NAMALWA (cell line): ENCODE measurements around the gene SF1.

ENCODE experiments used
- DNase-seq: peaks from one replicate; pipeline ENCODE4 v3.0.0-alpha.2; 2015; ENCODE audit warnings: low spot score

The SF1 gene

DNA sequence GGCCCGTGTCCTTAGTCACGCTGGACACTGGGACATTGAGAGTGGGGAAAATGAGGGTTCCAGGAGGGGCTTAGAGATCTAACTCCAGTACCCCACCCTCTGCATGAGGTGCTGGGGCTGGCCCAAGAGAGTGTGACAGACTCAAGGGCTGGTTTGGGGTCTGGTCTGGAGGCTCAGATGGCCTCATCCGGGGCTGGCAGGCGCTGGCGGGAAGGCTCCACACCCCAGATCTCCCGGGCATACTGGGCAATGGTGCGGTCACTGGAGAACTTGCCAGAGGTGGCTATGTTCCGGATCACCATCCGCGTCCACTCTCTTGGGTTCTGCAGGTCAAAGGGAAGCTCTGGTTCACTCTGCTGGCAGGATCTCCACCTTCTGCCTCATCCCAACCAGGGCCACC, 31.9 kb downstream of the SF1 start:
- no peak for DNase-seq

DNA sequence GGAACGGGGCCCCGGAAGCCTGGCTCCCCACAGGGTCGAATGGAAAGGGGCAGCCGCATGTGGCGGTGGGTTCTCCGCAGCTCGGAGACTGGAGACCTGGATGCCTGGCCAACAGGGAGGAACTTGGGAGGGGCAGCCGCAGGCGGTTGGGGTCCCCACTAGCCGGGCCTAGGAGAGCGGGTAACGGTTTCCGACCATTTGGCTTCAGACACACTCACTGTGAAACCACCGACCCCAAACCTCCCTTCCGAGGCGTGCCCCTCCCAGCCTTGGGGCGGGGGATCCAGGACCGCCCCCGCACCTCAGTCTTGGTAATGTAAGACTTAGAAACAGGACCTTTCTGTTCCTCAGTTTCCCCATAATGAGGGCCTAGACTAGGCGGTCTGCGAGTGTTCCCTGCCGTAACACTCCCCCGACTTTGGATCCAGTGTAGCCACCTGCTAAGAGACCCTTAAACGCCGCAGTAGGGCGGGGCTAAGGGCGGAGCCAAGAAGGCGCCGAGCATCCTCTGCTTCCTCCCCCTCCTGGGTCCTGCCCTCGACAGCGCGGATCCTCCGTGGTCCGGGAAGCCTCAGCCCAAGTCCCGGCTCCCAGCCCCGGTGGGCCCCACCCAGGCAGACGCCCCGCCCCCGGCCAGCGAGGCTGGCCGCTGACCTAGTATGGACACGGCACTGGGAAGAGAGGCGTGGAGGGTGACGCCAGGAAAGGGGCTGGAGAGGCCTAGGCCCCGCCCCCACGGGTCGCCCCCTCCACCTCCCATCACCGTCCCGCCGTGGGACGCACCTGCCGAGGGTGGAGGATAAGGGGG, 32.6 kb downstream of the SF1 start:
- DNase-seq = peak; percentile 90

DNA sequence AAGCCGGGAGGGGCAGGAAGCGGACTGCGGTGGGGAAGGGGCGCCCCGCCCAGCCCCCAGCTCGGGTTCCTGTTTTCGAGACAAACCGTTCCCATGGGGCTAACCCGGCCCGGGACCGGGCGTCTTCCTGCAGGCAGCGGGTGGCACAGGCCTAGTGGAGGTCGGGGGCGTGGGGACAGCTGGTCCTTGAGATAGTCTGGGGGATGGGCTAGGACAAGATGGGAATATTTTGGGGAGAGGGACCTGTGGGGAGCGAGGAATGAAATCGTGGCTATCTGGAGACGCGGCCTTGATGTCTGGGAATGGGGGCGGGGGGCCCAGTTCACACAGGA, 33.2 kb downstream of the SF1 start:
- DNase-seq = peak; percentile 89

DNA sequence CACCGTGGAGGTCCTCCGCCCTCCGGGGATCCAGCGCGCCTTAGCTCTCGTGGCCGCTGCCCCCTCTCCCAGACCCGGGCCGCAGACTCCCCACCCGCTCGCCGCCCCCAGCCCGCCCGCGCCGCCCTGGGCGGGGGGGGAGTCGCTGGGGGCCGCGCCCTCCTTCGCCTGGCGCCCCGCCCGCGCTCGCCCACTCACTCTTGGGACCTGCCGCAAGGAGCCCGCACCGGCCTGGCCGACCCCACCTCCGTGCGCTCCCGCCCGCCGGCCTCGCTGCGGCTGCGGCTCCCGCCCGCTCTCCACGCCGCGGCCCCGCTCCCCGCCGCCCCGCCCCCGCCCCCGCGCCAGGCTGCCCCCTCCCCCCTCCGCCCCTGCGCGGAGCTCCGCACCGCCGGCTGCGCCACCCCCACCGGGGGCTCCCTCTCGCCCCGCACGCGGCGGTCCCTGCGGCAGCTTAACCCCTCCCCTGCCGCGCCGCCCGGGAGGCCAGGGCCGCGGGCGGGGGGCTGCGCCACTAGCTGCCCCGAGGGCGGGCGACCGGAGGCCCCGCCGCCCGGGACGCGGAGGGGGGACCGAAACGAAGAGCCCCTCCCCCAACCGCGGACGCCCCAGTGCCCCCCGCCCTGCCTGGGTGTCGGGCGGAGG, 33.7 kb downstream of the SF1 start:
- peak; percentile 64 for DNase-seq

DNA sequence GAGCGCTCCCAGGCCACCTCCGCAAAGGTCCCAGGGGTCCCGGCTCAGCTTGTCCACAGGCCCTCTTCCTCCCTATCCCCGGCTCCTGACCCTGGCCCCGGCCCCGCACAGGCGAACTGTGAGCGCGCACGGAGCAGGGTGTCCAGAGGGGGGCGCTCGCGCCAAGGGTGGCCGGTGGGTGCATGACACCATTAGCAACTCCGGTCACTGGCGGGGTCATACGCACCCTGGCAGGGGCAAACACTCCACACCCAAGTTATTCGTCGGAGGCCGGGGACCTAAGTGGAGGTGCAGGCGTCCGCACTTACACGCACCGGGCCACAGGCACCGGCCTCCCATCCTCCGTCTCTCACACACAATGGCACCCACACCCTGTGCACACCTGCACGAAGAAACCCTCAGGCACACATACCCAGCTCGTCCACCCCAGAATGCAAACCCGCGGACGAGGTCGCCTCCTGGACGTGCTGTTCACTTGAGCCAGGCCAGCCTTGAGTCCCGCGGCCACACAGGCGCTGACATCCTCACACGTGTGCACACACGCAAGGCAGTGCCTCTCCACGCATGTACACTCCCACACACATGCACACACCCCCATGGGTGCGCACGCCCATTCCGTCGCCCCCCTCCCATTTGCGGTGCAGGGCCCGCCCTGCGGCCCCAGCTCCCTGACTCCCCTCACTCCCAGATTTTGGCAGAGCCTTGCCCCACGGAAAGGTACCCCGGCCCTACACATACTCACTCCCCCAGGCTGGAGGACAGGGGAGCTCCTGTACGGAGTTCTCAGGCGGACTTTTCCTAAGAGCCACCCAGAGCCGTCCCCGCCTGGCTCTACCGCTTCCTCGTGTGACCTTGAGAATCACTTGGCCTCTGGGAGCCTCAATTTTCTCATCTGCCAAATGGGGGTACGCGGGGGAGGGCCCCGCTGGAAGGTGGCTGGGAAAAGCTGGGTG, 34.5 kb downstream of the SF1 start, which contains the start of gene RASGRP2:
Gene RASGRP2, minus strand, starts transcription at position 552 of the 953 bp plus-strand sequence. CDS start 1,276 bp downstream, outside the sequence.
- peak; percentile 91 for DNase-seq

DNA sequence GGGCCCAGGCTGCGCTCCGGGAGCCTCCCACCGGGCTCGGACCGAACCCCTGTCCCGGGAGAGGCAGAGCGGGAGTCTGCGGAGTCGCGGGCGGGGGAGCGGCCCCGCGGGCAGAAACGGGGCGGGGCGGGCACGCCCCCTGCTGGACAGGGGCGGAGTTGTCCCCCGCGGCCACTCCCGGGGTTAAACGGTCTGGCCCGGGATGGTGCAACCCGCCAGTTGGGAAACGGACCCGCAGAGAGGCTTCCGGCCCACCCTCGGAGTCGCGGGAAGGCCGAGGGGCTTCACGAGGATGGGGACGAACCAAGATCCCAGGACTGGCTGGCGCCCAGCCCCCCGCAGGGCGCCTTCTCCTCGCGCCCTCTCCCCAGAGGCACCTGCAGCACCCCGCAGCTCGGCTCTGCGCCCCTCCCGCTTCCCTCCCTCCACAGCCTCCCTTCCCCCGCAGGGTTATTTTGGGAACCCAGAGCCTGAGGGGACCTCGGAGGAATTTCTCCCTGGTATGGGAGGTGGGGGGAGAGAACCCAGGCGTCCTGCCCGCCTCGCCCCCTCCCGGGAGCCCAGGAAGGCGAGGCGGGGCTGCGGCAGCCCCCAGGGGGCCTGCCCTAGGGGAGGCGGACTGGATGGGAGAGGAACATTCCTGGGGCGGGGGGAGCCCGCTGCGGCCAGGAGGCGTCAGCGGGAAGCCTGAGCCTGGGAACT, 35.3 kb downstream of the SF1 start:
- peak; percentile 68 for DNase-seq

DNA sequence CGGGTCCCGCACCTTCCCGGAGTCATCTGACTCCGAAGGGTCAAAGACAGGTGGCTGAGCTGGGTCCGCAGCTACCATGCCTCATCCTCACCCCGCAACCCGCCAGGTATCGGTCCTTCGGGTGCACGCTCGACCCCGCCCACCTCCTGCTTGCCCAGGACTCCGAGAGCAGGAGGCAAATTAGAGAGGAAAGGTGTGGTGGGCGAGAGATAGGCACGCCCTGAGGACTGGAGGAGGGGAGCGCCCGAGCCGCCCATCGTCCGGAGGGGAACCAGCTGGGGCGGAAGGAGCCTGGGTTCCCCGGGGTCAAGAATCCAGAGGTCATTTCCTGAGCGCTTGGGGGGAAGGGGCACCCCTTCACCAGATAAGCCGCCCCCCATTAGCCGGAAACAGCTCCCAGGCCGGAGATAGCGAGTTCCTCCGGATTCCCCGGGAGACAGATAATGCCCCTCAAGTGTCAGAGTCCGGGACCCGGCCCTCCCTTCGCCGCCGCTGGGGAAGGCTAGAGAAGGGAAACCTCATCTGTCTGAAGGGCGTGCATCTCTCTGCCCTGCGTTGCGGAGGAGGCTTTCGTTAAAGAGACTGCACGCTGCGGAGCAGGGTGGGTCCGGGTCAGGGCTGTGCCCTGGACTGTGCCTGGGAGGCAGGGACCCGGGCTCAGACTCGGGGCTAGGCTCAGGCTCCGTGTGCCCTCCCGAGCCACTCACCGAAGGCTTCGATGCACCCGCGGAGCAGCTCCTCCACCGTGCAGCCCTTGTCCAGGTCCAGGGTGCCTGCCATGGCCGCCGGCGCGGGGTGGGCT, 36.1 kb downstream of the SF1 start:
- DNase-seq = no peak

DNA sequence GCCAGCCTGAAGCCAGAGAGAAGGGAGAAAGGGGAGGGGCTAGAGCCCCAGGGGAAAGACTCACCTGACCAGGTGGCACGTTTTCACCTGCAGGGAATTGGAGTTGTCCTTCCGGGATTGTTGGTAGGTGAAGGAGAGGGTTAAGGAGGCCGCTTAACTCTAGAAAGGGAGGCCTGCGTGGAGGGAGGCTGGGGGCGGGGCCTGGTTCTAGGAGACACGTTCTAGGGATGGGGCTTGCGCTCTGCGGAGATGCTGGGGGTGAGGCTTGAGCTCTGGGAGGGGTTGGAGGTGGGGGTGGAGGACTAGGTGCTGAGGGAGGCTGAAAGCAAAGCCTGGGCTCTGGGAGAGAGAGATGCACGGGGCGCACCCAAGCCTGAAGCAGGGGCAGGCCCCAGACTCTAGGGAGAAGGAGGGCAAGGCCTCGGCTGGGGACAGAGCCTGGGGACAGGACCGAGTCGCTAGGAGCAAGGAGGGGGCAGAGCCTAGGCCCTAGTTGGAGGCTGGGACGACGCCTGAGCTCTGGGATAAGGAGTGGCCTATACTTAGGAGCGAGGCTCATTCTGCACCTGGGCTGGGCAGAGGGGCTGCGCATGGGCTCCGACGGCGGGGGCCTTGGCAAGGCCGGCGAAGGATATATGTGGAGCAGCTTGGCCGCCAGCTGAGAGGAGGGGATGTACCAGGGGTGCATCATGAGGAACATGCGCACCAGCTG, 36.8 kb downstream of the SF1 start:
- no peak for DNase-seq

DNA sequence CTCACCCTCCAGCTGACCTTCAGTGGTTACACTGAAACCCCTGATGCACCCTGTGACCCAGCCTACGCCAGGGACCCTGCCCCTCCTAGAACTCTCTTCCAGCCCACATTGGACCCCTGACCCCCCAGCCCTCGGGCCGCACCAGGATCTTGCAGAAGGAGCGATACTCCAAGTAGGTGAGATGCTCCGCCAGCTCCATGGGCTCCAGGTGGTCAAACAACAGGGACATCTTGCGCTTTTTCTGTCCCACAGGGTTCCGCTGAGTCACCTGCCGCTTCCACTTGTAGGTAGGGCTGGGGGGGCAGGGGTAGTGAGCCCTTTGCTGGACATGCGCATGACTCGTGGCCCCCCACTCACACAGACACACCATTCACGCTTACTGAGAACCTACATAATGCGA, 38.5 kb downstream of the SF1 start:
- DNase-seq = no peak

DNA sequence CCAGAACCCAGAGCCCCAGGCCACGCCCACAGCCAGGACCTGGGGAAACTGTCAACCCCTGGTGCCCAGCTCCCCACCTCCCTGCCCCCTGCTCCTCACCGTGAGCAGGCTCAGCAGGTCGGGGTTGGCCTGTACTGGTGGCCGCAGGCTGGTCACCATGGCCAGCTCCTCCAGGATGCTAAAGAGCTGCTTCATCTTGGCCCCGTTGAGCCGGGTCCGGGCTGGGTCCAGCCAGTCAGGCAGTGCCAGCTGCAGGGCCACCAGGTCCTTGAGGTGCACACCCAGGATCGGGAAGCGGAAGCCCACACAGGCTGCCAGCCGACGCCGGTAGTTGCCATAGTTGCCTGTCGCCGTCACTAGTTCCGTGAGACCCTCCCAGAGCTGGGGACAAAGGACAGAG, 41.7 kb downstream of the SF1 start:
- DNase-seq = no peak

DNA sequence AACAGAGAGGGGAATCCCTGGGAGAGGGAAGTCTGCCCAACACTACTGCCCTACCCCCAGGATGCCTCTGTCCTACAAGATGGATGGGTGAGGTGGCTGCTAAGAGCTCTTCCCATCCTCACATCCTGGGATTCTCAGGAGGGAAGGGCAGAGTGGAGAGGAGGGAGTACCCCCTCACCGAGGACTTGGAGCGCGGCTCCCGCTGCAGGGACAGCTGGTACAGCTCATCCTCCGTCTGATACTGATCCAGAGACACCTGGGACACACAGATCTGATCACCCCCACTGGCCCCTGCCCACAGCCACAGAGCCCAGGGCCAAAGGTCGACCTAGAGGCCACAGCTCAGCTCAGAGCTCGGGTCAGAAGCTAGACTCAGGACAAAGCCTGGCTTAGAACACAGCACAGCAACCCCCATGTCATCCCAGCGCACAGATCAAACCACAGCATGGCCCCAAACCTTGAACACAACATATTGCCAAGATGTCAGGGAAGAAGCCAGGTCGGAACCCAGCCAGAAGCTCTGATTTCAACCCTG, 42.5 kb downstream of the SF1 start:
- DNase-seq = no peak

DNA sequence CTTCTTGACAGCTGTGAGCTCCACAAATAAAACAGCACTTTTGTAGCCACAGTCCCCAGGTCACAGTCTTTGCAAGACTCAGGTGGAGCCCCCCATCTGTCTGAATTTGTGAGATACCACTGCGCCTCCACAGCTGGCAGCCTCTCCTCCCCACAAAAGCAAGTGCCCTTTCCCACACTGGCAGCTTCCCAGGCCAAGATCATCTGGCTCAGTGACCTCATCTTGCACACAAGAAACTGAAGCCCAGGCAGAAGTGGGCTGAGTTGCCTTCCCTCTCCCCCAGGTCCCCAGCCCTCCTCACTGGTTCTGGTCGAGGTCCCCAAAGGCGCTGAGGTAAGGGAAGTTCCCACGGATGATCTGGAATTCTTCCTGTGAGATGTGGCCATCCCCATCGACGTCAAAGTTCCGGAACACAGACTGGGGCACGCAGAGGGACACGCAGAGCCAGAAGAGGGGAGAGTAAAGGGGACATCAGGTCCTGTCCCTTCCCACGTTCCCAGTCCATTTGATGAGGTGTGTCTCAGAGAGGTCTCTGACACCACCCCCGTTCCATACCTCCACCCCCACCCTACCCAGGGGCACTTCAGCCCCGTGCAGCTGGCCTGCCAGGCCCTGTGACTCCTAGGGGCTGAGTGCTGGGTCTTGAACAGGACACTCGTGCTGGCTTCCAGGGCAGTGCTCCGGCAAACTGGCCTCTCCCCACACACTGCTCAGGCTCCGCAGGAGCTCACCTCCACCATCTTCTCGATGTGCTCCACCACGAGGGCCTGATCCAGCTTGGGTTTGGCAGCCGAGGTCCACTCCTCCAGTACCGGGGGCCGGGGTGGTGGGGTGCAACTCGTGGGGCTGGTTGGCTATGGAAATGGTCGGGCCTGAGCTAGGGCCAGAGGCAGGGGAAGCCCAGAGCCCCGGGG, 43.3 kb downstream of the SF1 start:
- no peak for DNase-seq

DNA sequence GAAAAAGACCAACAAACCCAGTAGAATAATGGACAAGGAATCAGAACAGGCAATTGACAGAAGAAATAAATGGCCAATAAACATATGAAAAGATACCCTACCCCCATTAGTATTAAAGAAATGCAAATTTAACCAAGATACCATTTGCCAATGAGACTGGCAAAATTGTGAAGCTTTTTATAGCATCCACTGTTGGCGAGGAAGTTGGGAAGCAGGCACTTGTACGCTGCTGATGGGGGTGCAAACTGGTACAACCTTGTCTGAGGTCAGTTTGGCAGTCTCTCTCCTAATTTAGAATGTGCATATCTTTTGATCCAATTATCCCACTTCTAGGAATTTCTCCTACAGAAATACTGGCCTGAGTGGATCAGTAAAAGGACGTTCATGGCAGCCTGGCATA, 46.7 kb downstream of the SF1 start:
- no peak for DNase-seq

DNA sequence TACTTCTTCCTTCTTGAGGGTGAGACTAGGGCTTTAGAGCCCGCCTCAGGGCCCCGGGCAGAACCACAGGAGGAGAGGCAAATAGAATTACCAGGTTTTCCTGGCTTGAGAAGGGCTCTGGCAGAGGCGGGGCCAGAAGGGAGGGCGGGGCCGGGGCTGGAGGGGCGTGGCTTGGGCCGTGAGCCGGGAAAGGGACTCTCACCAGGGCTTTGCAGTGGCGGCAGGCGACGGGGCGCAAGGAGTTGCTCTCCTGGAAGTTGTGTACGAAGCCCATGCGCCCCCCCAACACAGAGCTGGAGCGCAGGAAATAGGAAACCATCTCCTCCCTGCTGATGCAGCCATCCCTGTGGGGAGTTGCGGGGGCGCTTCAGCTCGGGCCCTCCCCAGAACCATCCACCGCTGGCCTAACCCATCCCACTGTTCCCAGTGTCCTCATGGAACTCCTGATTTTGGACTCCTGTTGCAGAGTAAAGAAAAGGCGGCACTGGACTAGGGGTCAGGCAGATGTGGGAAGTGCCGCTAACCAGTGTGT, 48.4 kb downstream of the SF1 start:
- no peak for DNase-seq

DNA sequence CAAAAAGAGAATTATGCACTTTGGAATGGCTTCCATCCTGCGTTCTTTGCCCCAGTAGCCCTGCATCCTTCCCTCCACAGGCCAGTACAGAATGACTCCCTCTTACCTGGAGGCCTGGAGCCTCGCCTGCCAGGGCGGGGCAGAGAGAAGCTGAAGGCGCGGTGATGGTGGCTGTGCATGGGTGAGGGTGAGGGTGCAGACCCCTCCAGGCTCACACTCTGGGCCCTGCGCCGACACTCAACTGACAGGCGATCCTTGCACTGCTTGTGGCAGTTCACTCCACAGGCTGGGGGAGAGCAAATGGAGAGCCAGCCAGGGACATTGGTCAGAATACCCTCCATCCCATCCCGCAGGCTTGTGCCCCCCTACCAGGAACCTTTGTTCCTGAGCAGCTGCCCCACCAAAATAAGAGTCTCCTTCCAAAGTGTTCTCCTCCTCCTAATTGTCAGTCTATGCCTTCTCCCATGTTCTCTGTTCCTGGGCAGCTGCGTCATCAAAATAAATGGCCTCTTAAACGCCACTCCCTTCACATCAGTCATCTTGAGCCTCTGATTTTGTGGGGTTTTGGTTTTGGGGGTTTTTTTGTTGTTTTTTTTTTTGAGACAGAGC, 49.5 kb downstream of the SF1 start:
- no peak for DNase-seq

DNA sequence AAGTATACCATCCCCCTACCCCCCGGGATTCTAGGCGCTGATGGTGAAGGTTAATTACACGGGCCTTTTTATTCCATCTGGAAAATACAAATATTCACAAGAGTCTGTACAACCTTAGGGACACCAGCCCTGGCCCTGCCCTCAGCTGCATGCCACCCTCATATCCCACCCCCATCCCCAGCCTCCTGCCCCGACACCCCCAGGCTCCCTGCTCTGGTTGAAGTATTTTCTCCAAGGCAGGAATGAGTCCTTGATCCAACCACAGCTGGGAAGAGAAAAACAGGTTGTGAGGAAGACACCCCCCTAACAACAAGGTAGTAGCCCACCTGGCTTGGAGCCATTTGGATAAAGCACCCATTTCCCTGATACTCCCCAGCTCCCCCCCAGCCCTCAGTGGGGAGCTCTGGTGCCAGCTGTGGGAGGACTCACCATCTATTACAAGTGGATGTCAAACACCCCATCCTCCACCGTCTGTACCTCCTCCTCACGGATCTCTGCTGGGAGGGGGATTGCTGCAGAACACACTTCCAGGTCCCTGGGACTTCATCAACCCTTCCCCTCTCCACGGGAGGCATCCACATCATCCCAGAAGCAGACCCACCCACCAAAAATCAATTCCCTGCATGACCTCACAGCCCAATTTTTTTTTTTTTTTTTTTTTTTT, 51.3 kb downstream of the SF1 start:
- no peak for DNase-seq

DNA sequence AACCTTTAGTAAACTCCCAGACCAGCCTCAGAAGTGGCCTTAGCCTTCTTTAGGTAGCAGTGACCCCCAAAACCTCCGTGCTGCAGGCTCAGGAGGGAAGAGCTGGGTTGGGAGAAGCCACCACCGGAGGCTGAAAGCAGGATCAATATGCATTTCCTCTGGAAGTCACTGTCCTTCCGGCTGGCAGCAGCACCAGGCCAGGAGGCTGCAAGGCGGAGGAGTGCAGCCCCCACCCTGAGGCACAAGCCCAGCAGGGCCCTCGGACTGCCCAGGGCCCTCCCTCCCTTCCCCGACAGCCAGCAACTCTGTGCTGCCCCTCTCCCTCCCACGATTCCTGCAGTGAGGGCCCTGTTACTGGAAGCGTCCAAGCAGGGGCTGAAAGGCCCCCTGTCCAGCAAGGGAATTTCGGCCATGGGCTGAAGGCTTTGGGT, 52.1 kb downstream of the SF1 start:
- no peak for DNase-seq
